SK-N-SH (cell line): ENCODE measurements around the gene LYSMD4.

ENCODE experiments used
- CTCF ChIP-seq: fragments of 200-600 bp; sonication (generic); IDR thresholded peaks from 2 replicates; pipeline ENCODE4 v1.6.1; 2017; ENCODE audit warnings: antibody characterized with exemption, mild to moderate bottlenecking, moderate library complexity
- EP300 ChIP-seq, 2 experiments: IDR thresholded peaks; 2 replicates each; pipeline versions ENCODE4 v1.4.0 to v1.6.1; 2012; ENCODE audit warnings: borderline replicate concordance in 1 of 2, low read depth in 1 of 2, low read length in 1 of 2
- EZH2phosphoT487 ChIP-seq: fragments of 200-600 bp; sonication (generic); IDR thresholded peaks from 2 replicates; pipeline ENCODE4 v1.6.1; 2017; ENCODE audit warnings: low read depth, mixed run types, mild to moderate bottlenecking, antibody characterized with exemption, moderate library complexity, borderline replicate concordance
- NFIC ChIP-seq: IDR thresholded peaks from 2 replicates; pipeline ENCODE4 v1.4.0; 2012; ENCODE audit warnings: borderline replicate concordance
- POLR2AphosphoS5 ChIP-seq: IDR thresholded peaks from 2 replicates; pipeline ENCODE4 v1.6.1; 2012; ENCODE audit warnings: low read depth, low read length
- RFX5 ChIP-seq: IDR thresholded peaks from 2 replicates; pipeline ENCODE4 v1.6.1; 2012; ENCODE audit warnings: mild to moderate bottlenecking, improper control_type of control experiment, low read length
- SMC3 ChIP-seq: IDR thresholded peaks from 2 replicates; pipeline ENCODE4 v1.6.1; 2012; ENCODE audit warnings: low read depth, low read length, improper control_type of control experiment
- TAF1 ChIP-seq: IDR thresholded peaks from 2 replicates; pipeline ENCODE4 v1.6.1; 2012; ENCODE audit warnings: low read depth, mild to moderate bottlenecking, low read length, moderate library complexity, borderline replicate concordance

- TF ChIP-seq TAF1 (no peak), CTCF (no peak), NFIC (no peak), SMC3 (no peak), RFX5 (no peak), POLR2AphosphoS5 (no peak), EP300 (IDR thresholded peaks at IDR 0.05; ENCODE audit: borderline replicate concordance in 1 of 2, low read depth in 1 of 2, low read length in 1 of 2) (no peak), EZH2phosphoT487 (no peak)
These were observed 16.6 kb downstream of the LYSMD4 start for GRCh38 chr15:99716540-99717095.
